ENCODE data around the gene AUTS2. TPM values are rescaled to one million over a fixed set of nuclear protein-coding genes. Genes with fewer than 3 reads are reported as not detected.
"Not testable (repeated sequence)": the region's sequence is repeated elsewhere in the genome, so short reads cannot be mapped to it uniquely, and the experiment has no call there.

AUTS2 gene
- polyA plus RNA-seq, 3 donors, result 3.1 to 8.3 (median 7.9) TPM

DNA sequence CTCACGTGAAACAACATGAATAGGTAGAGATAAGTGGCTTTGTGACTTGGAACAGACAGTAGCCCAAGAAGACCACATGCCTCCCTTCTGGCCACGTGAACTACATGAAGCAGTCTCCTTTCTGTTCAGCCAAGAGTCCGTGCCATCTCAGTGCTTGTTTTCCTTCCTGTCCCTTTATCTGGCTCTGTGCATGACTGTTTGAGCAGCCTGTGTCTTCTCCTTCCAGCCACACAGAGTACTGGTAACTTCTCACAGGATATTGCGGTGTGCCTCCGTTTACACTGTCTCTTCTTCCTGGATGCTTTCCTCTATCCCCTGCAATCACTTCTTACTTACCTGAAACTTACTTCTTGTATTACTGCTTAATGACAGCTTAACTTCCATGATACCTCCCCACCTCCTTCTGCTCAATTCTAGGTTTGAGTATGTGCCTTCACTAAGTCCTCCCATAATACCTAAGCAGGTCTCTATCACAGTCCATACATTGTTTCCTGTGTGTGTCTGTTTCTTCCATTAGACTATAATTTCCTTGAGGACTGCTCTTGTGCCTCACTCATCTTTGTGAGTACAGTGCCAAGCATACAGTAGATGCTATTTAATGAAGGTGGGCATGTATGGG, 748.7 kb downstream of the AUTS2 start:
- no peak overlapping the region for H3K27ac ChIP-seq (ENCODE audit: low read depth, low read length)
- 83 to 86% (median 84%) methylated on average over 5 of the region's 5 CpGs for WGBS, 3 donors

DNA sequence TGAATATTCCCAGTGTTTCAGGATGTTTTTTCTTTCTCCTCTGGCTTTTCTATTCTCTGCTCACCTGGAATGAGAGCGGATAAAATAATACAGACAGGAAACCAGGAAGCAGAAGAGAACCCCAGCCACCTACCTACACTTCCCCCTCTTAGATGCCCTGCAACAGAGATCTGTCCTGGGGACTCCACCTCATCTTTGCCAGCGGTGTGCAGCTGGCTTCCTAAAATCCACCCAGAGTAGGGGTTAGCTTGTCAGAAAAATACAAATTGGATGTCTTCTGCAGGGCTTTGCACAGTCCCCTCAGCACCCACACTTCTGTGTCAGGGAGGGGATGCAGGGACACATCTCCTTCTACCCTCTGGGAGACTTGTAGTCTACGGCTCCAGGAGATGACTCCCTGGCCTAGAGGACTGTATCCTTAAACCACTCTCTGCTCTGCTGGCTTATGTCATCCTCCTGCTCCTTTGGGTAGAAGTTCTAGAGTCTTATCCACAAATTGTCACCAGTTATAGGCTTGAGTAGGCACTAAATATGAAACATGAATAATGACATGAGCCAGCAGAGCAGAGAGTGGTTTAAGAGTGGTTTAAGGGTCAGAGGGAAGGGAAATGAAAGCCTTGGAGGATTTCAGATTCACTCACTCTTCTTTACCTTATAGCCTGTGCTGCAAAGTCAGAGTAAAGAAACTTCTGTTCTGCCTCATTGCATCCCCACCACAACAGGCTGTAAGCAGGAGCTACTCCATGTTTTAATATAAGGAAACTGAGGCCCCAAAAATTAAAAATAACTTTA, 749.4 kb downstream of the AUTS2 start:
- 90% methylated on average over 3 of the region's 3 CpGs for WGBS, 3 donors
- no peak overlapping the region for H3K27ac ChIP-seq (ENCODE audit: low read depth, low read length)

DNA sequence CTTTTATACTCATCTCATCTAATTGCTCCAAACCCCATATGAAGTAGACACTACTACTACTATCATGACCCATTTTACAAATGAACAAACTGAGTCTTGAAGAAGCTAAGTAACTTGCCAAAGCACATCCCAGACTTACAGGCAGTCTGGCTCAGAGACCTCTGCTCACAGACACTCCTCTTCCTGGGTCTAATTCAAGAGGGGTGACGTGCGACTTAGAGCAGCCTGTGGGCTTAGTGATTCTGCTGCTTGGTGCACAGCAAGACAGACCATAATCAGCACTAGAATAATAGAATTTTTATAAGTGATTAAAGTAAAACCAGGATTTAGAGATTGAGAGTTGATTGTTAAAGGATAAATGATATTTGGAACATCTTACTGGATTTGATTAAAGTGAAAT, 750.8 kb downstream of the AUTS2 start:
- WGBS, 3 donors, result 90 to 94% (median 93%) methylated on average over 2 of the region's 2 CpGs

DNA sequence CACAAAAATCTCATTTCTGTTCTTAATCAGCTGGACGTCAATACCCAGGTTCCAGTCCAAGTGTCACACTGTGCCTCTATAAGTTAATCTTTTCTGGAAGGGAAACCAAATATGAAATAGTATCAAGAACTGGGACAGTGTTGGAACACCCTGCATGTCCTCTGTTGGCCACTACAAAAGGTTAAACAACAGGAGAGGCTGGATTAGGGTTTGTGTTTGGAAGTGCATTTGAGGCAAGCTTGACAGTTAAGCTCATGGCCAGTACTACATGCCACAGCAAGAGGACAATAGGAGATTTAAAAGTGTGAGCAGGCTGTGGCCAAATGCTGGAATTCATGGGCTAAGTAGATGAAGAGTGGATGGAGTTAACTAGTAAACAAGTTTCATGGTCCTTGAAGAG, 751.5 kb downstream of the AUTS2 start:
- WGBS, 3 donors, result 73 to 88% (median 83%) methylated on average over 1 of the region's 1 CpG
- H3K27ac ChIP-seq (ENCODE audit: low read depth, low read length), result no peak overlapping the region

More for the DNA sequence above, 750.8 kb downstream of the AUTS2 start:
- H3K27ac ChIP-seq (ENCODE audit: low read depth, low read length), result no peak overlapping the region

DNA sequence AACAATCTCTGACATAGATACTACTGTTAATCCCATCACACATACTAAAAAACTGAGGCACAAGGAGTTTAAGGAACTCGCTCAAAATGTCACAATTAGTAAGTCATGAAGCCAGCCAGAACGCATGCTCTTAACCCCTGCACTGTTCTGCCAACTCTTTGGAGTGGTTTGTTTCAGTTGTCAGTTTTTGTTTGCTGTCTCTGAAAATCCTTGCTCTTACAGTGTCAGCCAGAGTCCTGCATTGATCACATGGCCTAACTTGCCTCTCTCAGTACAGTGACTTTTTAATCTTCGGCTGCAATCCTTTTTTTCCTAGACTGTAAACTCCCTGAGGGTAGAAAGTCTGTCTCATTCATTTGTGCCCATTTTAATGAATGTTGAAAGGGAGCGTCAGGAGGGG, 753.8 kb downstream of the AUTS2 start:
- no peak overlapping the region for H3K27ac ChIP-seq (ENCODE audit: low read depth, low read length)

DNA sequence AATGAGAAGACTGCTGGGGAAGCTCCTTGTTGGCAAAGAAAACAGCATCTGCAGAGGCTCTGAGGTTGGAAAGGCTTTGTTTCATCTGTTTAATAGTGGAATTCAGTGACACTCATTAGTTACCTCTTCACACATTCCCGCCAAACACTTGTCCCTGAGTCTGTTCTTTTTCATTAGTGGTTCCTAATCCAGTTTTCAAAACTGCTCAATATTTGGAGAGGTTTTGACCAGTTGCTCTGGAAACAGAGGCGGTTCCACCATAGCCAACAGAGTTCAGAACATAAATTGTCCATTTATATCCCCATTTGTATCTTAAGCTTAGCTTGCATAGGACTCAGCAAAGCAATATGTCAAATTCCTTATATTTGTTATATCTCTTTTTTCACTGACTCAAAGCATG, 754.6 kb downstream of the AUTS2 start:
- H3K27ac ChIP-seq (ENCODE audit: low read depth, low read length), result no peak overlapping the region
- 85 to 89% (median 87%) methylated on average over 2 of the region's 2 CpGs for WGBS, 3 donors

More for the DNA sequence above, 753.8 kb downstream of the AUTS2 start:
- 81 to 97% (median 90%) methylated on average over 4 of the region's 4 CpGs for WGBS, 3 donors

DNA sequence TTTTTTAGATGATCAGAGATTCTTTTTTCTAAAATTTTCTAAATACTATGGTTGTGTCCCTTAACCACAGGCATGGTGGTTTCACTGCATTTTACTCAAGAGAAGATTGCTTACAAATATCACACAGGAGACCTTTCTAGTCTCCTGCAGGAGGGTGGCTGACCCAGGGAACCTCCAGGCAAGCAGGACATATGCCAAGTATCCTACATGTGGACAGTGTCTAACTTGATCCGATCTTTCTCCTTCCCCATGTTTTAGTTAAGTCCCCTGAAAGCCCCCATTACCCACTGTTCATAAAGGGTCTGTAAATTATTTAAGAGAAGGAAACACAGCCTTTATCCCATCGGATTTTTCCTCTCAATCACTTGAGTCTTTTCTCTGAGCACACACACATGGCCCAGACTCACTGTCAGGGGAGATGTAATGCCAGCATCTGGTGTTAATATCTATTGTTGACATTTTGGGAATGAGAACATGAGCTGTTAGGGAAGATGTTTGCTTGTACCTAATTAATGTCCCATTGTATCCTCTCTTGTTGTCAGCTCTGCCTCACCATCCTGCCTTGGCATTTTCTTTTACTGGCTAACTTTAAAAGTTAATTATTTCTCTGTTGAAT, 755.2 kb downstream of the AUTS2 start:
- WGBS, 3 donors, result 49 to 88% (median 79%) methylated on average over 2 of the region's 2 CpGs
- H3K27ac ChIP-seq (ENCODE audit: low read depth, low read length), result no peak overlapping the region

DNA sequence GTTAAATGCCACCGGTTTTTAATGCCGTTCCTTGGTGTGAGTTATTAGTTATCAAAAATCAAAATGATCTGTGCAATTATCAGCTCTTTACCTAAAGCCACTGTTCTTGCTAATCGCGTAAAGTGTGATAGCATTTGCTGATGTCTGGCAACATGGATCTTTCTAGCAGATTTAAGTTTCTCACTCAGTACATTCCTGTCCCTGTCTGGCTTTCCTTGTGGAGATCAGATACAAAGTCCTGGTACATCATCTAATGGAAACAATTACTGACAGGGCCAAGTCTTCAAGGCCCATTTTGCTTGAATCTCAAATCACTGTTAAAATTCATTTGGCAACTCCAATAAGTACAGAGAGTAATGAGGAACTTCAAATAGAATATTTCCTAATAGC, 755.7 kb downstream of the AUTS2 start:
- no peak overlapping the region for H3K27ac ChIP-seq (ENCODE audit: low read depth, low read length)
- 70 to 96% (median 95%) methylated on average over 4 of the region's 4 CpGs for WGBS, 3 donors

DNA sequence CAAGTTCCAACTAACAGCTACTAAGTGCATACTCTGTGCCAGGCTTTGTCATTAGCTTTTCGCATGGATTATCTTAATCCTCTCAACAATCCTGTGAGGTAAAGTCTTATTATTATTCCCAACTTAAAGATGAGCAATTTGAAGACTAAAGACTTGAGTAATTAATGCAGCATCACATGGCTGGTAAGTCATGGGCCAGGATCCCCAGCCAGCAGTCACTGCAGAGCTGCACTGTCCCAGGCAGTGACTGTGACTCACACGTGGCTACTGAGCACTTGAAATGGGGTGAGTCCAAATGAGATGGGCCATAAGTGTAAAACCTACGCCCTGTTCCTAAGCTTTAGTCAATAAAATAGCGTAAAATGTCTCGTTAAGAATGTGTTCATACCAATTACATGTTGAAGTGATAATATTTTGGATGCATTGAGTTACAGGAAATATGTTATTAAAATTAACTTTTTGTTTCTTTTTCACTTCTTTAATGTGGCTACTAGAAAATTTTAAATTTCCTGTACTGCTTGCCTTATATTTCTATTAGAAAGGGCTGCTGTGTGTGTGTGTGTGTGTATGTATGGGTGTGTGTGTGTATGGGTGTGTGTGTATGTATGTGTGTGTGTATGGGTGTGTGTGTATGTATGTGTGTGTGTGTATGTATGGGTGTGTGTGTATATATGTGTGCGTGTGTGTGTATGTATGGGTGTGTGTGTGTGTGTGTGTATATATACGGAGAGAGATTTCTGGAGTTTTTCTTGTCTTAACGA, 756.3 kb downstream of the AUTS2 start:
- no peak overlapping the region for H3K27ac ChIP-seq (ENCODE audit: low read depth, low read length)
- 86 to 91% (median 86%) methylated on average over 8 of the region's 8 CpGs for WGBS, 3 donors

DNA sequence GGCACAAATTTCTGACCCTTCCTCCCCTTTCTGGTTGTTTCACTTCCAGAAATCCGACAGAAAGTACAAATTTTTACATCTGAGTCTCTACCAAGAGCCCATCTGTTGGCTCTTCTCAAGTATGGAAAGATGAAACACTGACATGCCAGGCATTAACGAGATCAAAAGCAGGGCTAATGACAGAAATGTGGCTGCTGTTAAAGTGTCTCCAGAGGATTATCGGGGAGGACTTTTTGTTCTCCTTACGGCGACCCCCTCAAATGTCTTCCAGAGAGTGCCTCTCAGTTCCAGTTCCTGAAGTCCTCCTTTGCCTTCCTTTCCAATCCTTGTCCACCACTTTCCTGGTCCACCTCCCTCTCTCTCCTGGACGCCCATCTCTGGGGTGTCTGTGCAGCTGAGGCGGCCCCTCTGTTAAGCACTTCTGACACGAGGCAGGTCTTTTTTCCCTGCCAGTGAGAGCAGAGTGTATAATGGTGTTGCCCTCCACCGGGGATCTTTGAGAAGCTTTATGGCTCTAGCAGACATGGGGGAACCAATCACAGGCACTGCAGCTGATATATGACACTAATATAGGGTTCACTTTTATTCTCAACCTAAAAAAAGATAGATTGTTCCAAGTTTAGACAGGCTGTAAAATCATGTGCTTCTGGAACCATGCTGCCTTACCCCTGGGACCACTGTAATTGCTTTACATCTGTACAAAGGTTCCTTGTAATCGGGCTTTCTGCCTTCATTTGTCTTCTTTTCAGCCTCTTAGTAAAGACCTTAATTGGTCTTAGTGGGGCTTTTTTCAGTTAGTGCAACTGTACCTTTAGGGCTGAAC, 757.1 kb downstream of the AUTS2 start:
- WGBS, 3 donors, result 65 to 87% (median 80%) methylated on average over 10 of the region's 10 CpGs
- H3K27ac ChIP-seq (ENCODE audit: low read depth, low read length), result no peak overlapping the region

DNA sequence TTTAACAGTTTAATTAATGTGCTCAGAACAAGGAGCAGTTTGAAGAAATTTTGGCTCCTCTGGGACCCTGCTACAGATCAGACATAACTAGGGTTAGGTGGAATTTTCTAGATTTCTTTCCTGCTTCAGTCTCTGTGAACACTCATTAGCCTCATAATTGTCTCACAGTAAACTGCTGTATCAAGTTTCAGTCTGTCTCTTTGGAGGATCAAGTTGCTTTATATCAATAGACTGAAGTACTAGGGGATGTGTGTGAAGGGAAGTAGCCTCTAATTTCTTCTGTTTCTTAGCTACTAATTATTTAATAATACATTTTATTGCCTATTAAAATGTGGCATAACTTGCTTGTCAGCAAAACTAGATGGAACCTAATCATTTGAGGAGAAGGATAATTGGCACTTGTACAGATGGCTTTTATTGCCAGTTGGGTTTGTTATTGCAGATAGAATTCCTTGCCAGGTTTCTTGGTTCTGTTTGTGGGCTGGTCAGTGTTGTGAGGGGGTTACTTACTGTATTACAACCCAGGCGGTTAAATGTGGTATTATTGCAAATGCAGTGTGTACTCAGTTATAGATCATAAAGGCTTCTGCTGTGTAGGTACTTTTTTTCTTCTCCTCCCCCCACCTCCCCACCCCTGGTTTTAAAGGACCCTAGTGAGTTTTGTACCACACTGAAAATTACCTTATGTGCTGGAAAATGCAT, 758.0 kb downstream of the AUTS2 start:
- no peak overlapping the region for H3K27ac ChIP-seq (ENCODE audit: low read depth, low read length)
- WGBS, 3 donors, result 84 to 92% (median 92%) methylated on average over 1 of the region's 1 CpG

DNA sequence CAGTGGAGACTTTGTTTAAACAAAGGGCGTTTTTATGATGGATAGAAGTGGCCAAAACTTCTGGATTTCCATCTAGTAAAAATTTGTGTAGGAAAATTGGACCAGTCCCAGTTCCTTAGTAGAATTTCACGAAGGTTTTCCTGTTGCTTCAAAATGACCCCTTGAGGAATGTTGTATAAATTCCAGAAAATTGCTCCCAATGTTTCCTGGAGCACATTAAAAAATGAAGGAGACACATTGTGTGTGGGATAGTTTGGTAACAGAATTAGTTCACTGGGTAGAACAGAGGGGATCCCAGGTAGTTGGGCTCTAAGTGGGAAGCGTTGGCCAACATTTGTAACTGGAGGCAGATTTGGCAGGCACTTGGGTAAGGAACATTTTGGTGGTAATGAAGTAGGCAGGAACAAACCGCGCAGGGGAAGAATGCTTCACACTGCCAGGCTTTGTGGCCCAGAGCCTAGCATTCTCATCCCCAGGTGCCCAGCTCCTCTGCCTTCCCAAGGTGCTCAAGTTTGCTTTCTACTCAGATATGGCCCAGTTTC, 758.6 kb downstream of the AUTS2 start:
- 75 to 81% (median 79%) methylated on average over 5 of the region's 5 CpGs for WGBS, 3 donors
- H3K27ac ChIP-seq (ENCODE audit: low read depth, low read length), result no peak overlapping the region

DNA sequence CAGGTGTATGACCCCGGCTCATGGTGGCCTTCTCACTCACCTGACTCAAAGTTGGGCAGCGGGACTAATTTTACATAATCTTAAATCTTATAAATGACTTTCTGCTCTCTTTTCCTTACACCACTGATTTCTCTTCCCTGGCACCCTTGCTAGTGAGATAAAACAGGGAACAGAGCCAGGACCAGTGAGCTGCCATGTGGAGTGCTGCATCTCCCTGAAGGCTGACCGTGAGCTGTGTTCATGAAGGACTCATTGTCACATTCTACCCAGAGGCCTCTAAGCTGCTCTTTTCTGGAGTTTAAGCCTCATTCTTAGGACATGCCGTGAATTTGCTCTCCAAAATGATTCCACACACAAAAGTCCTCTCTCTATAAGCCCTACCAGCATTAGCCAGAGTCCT, 762.3 kb downstream of the AUTS2 start:
- no peak overlapping the region for H3K27ac ChIP-seq (ENCODE audit: low read depth, low read length)
- 89 to 98% (median 94%) methylated on average over 4 of the region's 4 CpGs for WGBS, 3 donors

DNA sequence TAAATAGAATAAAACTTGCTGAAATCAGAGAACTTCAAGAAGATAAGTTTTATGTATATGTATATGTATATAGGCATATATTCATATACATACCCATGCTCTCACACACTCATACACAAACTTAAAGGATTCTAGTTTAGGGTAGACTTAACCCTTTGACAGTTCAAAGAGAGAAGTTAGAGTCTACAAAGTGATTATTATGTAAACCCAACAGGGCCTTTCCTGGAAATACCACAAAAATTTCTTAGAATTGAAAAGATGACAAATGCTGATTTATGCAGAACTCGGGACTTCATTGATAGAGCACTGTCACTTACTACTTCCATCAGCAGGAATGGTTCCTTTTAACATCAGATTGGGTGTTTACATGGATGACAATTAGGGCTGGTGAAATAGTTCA, 763.5 kb downstream of the AUTS2 start:
- H3K27ac ChIP-seq (ENCODE audit: low read depth, low read length), result no peak overlapping the region
- 32 to 59% (median 50%) methylated on average over 1 of the region's 1 CpG for WGBS, 3 donors

DNA sequence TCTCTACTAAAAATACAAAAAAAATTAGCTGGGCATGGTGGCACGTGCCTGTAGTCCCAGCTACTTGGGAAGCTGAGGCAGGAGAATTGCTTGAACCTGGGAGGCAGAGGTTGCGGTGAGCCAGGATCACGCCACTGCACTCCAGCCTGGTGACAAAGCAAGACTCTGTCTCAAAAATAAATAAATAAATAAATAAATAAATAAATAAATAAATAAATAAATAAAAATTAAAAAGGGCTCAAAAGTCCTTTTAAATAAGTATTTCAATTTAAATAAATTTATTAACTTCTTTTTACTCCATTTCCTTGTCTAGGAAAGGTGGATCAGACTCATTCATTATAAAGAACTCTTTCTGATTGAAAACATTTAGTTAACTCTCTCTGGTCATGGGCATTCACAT, 766.1 kb downstream of the AUTS2 start:
- 82 to 95% (median 93%) methylated on average over 3 of the region's 3 CpGs for WGBS, 3 donors
- H3K27ac ChIP-seq (ENCODE audit: low read depth, low read length), result not testable (repeated sequence)

DNA sequence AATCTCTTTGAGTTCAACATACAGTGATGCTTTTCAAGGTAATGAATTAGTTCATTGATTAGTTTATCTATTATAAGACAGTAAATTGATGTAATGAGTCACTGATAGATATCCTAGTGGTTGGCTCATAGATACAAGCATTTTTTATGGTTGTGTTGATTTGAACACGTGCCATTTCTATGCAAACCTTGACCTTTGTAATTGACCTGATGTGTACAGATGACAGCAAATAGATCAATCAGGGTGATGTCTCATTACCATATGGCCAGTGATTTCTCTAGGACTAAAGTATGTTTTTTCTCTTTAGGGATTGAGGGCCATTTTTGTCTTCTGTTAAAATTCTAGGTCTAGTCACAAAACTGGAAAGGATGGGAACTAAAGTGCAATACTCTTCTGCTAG, 773.4 kb downstream of the AUTS2 start:
- WGBS, 3 donors, result 49 to 87% (median 86%) methylated on average over 1 of the region's 1 CpG
- H3K27ac ChIP-seq (ENCODE audit: low read depth, low read length), result no peak overlapping the region

DNA sequence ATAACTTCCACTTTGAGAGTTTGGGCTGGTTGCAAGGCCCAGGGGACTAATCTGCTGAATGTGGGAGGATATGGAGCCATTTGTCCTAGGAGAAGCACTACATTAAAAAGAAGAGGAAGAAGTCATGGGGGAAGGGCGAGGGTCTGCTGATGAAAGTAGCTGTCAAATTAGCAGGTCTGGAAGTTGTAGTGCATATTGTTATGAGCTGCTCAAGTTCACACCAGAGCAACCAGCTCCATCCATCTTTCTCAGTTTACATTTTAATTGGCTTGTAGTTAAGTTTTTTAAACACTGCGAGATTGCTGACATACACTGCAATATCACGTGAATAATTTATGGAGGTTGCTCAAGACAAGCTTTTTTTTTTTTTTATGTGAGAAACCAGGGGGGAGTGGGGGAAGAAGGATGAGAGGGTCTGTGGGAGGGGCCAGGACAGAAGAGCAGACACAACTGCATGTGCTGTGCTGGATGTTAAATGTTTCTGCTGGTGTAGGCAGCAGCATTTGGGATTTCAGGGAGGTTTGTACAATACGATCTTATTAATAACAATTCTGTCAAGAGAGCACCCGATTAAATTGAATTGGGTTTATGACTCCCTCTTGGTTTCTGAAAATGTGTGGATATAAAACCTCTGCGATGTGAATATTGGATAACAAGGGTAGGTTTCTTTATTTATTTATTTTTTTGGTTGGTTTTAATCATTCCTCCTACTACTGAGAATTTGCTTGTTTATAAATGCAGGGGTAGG, 774.7 kb downstream of the AUTS2 start:
- H3K27ac ChIP-seq (ENCODE audit: low read depth, low read length), result no peak overlapping the region
- WGBS, 3 donors, result 59 to 79% (median 60%) methylated on average over 6 of the region's 6 CpGs
